ENCODE results near the gene ARHGAP26. TPM values are rescaled to one million over a fixed set of nuclear protein-coding genes. Genes with fewer than 3 reads are reported as not detected.

The ARHGAP26 gene
- polyA plus RNA-seq, 1 donor (not counting 4 experiments of a cell fraction or from before 2014, with no cell fraction given): 3.9 TPM

DNA sequence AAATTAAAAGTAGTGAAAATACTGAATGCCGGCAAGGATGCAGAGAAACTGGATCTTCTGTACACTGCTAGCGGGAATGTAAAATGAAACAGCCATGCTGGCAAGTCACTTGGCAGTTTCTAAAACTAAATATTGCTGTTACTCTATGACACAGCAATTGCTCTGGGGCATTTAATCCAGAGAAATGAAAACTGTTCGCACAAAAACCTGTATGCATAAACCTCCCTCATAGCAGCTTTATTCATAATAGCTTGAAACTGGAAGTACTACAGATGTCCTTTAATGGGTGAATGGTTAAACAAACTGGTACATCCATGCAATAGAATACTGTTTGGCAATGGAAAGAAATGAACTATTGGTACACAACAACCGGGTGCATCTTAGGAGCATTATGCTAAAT, 167.2 kb downstream of the ARHGAP26 start:
- dilution Hi-C loops (cut with MboI; ENCODE audit: extremely low pct_ligation_motif_present, low sequenced_read_pairs): no loop called here

DNA sequence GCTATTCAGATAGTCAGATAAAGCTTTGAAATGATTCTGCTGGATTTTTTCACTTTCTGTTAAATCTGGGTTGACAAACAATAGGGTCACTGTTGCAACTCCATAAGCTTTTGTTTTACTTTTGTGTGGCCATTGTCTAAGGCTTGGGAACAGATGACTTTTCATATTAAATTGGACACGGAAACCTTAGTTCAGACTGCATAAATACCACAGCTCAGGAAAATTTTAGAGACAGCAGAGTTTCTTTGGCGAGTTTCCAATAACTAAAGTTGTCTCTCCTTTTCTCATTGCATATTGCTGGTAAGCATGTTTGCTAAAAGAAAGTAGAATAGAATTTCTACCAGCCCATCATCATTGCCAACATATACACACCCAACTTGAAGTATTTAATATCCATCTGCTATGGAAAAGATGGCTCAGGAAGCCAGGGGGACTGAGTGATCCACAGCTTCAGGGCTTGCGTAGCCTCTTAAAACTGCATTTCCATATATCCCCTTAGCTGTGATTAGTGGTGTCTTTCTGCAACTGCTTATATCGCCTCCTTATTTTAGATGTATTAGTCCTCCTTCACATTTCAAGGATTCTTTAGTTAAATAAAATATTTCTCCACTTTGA, 168.2 kb downstream of the ARHGAP26 start:
- H3K27ac ChIP-seq (ENCODE audit: control insufficient read depth, insufficient read depth, low read length): no peak overlapping the region
- no peaks in the 10 kb centered on the region for H4K20me1 ChIP-seq (ENCODE audit: control insufficient read depth, extremely low read depth, insufficient read depth, low read length)
- no peak overlapping the region for H3K4me2 ChIP-seq (ENCODE audit: control insufficient read depth, extremely low read depth, insufficient read depth, low read depth, low read length)
- no peaks in the 10 kb centered on the region for H3K36me3 ChIP-seq (ENCODE audit: control insufficient read depth in 2 of 2, extremely low read depth in 1 of 2, insufficient read depth in 2 of 2, low read length in 2 of 2)
- H3K9me1 ChIP-seq (ENCODE audit: control insufficient read depth, extremely low read depth, insufficient read depth, low read length): no peaks in the 10 kb centered on the region
- no peak overlapping the region for H3K4me3 ChIP-seq (ENCODE audit: control insufficient read depth in 2 of 3, extremely low read depth in 1 of 3, insufficient read depth in 2 of 3, low read depth in 1 of 3, low read length in 3 of 3)
- H3K9me3 ChIP-seq (ENCODE audit: control insufficient read depth, low read depth, low read length): no peaks in the 10 kb centered on the region
- TF ChIP-seq EZH2 (IDR thresholded peaks at IDR 0.05; ENCODE audit: low read length): no peak
- TF ChIP-seq, protein P1, sequence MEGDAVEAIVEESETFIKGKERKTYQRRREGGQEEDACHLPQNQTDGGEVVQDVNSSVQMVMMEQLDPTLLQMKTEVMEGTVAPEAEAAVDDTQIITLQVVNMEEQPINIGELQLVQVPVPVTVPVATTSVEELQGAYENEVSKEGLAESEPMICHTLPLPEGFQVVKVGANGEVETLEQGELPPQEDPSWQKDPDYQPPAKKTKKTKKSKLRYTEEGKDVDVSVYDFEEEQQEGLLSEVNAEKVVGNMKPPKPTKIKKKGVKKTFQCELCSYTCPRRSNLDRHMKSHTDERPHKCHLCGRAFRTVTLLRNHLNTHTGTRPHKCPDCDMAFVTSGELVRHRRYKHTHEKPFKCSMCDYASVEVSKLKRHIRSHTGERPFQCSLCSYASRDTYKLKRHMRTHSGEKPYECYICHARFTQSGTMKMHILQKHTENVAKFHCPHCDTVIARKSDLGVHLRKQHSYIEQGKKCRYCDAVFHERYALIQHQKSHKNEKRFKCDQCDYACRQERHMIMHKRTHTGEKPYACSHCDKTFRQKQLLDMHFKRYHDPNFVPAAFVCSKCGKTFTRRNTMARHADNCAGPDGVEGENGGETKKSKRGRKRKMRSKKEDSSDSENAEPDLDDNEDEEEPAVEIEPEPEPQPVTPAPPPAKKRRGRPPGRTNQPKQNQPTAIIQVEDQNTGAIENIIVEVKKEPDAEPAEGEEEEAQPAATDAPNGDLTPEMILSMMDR (optimal IDR thresholded peaks at IDR 0.05 in 1 of 3, IDR thresholded peaks at IDR 0.05 in 1 of 3, conservative IDR thresholded peaks at IDR 0.05 in 1 of 3; ENCODE audit: extremely low read depth in 1 of 3, insufficient read depth in 2 of 3, low read length in 3 of 3): no peak
- H3K27me3 ChIP-seq (ENCODE audit: control insufficient read depth, extremely low read depth, insufficient read depth, low read length): no peaks in the 10 kb centered on the region
- H2AFZ ChIP-seq (ENCODE audit: control insufficient read depth, low read length): no peak overlapping the region
- H3K79me2 ChIP-seq (ENCODE audit: control insufficient read depth, insufficient read depth, low read length): no peaks in the 10 kb centered on the region
- DNase-seq (ENCODE audit: low read depth, low spot score) (no peak), FAIRE-seq (no peak)
- H3K4me1 ChIP-seq (ENCODE audit: control insufficient read depth, extremely low read depth, insufficient read depth, low read length): no peaks in the 10 kb centered on the region
- no peak overlapping the region for H3K9ac ChIP-seq (ENCODE audit: control insufficient read depth, extremely low read depth, insufficient read depth, low read length)
- dilution Hi-C loops (cut with MboI; ENCODE audit: extremely low pct_ligation_motif_present, low sequenced_read_pairs): no loop called here

More for the DNA sequence above, 167.2 kb downstream of the ARHGAP26 start:
- no peaks in the 10 kb centered on the region for H3K9me1 ChIP-seq (ENCODE audit: control insufficient read depth, extremely low read depth, insufficient read depth, low read length)
- no peaks in the 10 kb centered on the region for H3K36me3 ChIP-seq (ENCODE audit: control insufficient read depth in 2 of 2, extremely low read depth in 1 of 2, insufficient read depth in 2 of 2, low read length in 2 of 2)
- no peak overlapping the region for H3K27ac ChIP-seq (ENCODE audit: control insufficient read depth, insufficient read depth, low read length)
- no peak overlapping the region for H3K9ac ChIP-seq (ENCODE audit: control insufficient read depth, extremely low read depth, insufficient read depth, low read length)
- no peaks in the 10 kb centered on the region for H3K79me2 ChIP-seq (ENCODE audit: control insufficient read depth, insufficient read depth, low read length)
- DNase-seq (ENCODE audit: low read depth, low spot score): no peak
- no peak for FAIRE-seq
- H3K9me3 ChIP-seq (ENCODE audit: control insufficient read depth, low read depth, low read length): no peaks in the 10 kb centered on the region
- H3K4me1 ChIP-seq (ENCODE audit: control insufficient read depth, extremely low read depth, insufficient read depth, low read length): no peaks in the 10 kb centered on the region
- no peak overlapping the region for H2AFZ ChIP-seq (ENCODE audit: control insufficient read depth, low read length)
- no peaks in the 10 kb centered on the region for H4K20me1 ChIP-seq (ENCODE audit: control insufficient read depth, extremely low read depth, insufficient read depth, low read length)
- H3K4me2 ChIP-seq (ENCODE audit: control insufficient read depth, extremely low read depth, insufficient read depth, low read depth, low read length): no peak overlapping the region
- TF ChIP-seq EZH2 (IDR thresholded peaks at IDR 0.05; ENCODE audit: low read length): no peak
- TF ChIP-seq, protein P1 (optimal IDR thresholded peaks at IDR 0.05 in 1 of 3, IDR thresholded peaks at IDR 0.05 in 1 of 3, conservative IDR thresholded peaks at IDR 0.05 in 1 of 3; ENCODE audit: extremely low read depth in 1 of 3, insufficient read depth in 2 of 3, low read length in 3 of 3): no peak
- H3K4me3 ChIP-seq (ENCODE audit: control insufficient read depth in 2 of 3, extremely low read depth in 1 of 3, insufficient read depth in 2 of 3, low read depth in 1 of 3, low read length in 3 of 3): no peak overlapping the region
- no peaks in the 10 kb centered on the region for H3K27me3 ChIP-seq (ENCODE audit: control insufficient read depth, extremely low read depth, insufficient read depth, low read length)

All from keratinocyte (primary cell).